Ectodermal cell (in vitro differentiated cells): ENCODE data around the gene GALNT18.

Source experiments
- H3K27ac ChIP-seq: 2 replicates; pipeline ENCODE4 v1.7.0; 2013; ENCODE audit warnings: mild to moderate bottlenecking, low read depth, low read length; ENCODE audit not compliant: insufficient read depth, poor library complexity, severe bottlenecking
- H3K27me3 ChIP-seq: 2 replicates; pipeline ENCODE4 v1.7.0; 2013; ENCODE audit warnings: mild to moderate bottlenecking, low read length; ENCODE audit not compliant: insufficient read depth, control insufficient read depth, poor library complexity, severe bottlenecking
- H3K36me3 ChIP-seq: one replicate; pipeline ENCODE4 v1.7.0; 2013; ENCODE audit warnings: low read length; ENCODE audit not compliant: control insufficient read depth, insufficient read depth
- H3K4me1 ChIP-seq: one replicate; pipeline ENCODE4 v1.7.0; 2013; ENCODE audit warnings: low read length; ENCODE audit not compliant: control insufficient read depth, insufficient read depth
- H3K4me3 ChIP-seq: 2 replicates; pipeline ENCODE4 v1.7.0; 2013; ENCODE audit warnings: low read depth, low read length, control low read depth; ENCODE audit not compliant: insufficient read depth
- H3K9me3 ChIP-seq: 2 replicates; pipeline ENCODE4 v1.7.0; 2013; ENCODE audit warnings: mild to moderate bottlenecking, low read length, moderate library complexity; ENCODE audit not compliant: control insufficient read depth
- WGBS, 2 experiments: methylation state at CpG; one replicate each; pipeline ENCODE4 v1.1.7; 2013; ENCODE audit warnings: missing lambda C conversion rate in 2 of 2; 5-methylcytosine and 5-hydroxymethylcytosine counted together

GALNT18 gene

DNA sequence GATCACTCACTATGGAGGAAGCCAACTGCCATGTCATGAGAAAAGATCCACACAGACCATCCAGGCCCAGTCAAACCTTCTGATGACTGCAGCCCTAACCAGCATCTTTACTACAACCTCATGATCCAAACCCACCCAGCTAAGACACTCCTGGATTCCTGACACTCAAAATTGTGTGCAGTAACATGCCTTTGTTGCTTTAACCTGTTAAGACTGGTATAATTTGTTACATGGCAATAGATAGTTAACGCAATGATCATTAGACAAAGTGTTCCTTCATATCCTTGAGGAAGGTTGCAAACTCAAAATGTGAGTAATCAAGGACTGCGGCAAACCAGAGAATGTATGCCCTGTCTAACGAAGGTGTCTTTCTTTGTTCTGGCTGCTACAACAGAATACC lies 221.7 kb downstream of the GALNT18 start:
- H3K27me3 ChIP-seq, result no peaks in the 10 kb centered on the region
- no peaks in the 10 kb centered on the region for H3K9me3 ChIP-seq
- no peak overlapping the region for H3K4me3 ChIP-seq
- peaks cover 20% of the 10 kb centered on the region for H3K4me1 ChIP-seq
- no peak overlapping the region for H3K27ac ChIP-seq
- H3K36me3 ChIP-seq, result no peaks in the 10 kb centered on the region
- WGBS, 2 experiments, result 93 to 96% methylated on average over 3 of the region's 3 CpGs

DNA sequence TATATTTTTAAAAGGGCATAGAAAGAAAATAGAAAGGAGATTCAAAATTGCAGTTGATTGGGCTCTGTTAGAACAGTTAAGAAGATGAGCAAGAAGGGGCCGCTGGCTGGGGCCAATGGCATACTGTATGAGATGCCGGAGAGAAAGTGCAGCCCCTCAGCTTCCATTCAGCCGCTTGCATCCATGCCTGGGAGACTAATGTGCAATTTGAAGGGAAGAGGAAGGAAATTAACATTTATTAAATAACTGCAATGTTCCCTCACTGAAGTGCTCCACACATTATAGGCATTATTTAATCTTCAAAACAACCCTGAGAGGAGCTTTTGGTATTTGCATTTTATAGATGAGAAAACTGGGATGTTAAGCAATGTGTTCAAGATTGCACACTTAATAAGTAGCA lies 224.0 kb downstream of the GALNT18 start:
- Histone ChIP-seq H3K27ac (no peak overlapping the region), H3K4me3 (no peak overlapping the region), H3K4me1 (peaks cover 13% of the 10 kb centered on the region), H3K9me3 (no peaks in the 10 kb centered on the region), H3K36me3 (no peaks in the 10 kb centered on the region), H3K27me3 (no peaks in the 10 kb centered on the region)
- WGBS, 2 experiments, result 92 to 95% methylated on average over 3 of the region's 3 CpGs

DNA sequence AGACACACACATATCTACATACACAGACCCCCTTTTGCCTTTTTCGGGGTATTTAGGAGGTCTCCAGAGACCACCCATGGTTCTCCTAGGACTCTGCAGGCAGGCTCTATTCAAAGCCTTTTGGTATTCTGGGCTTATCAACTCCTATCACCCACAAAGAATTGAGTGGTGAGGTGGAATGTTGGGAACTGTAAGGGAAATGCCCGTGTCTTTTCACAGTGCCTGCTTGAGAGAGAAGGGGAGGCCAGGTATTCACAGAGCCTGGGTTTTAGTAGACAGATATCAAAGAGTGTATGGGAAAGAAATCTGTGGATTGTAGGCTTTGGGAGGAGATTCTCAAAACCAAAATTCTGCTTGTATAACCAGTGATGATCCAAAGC lies 224.8 kb downstream of the GALNT18 start:
- Histone ChIP-seq H3K36me3 (no peaks in the 10 kb centered on the region), H3K9me3 (no peaks in the 10 kb centered on the region), H3K27ac (no peak overlapping the region), H3K4me1 (peaks cover 10% of the 10 kb centered on the region), H3K27me3 (no peaks in the 10 kb centered on the region), H3K4me3 (no peak overlapping the region)
- 77 to 88% methylated on average over 2 of the region's 2 CpGs for WGBS, 2 experiments

DNA sequence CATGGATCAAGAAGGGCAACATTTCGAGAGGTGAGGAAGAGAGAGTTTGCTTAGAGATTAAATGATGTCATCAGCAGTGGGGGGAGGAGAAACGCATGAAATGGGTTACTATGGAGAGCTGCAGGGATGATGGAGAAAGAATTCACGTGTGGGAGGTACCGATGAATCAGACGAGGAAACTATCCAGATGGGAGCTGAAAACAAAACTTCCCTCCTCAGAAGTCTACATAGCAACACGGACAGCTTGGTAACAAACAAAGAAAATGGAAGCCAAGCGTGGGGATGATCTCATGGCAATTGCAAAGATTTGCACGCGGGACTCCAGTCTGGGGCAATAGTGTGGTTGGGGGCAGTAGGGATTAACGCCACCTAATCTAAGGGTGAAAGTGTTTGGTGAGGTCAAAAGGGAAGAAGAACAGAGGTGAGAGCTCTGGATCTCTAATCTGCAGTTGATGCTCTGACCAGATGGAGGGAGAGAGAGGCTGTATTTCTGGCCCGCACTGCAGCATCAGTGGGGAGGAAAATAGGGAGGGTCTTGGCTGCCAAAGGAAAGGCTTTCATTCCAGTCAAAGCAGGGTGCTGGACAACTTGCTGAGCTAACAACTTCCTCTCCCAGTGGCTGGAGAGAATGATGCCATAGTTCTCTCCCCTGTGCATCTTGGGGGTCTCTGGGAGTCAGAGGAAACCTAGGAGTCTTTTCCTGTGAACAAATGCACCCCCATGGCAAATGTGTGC lies 225.3 kb downstream of the GALNT18 start:
- Histone ChIP-seq H3K4me1 (peaks cover 10% of the 10 kb centered on the region), H3K27me3 (no peaks in the 10 kb centered on the region), H3K27ac (peak overlapping the region; percentile 55), H3K36me3 (no peaks in the 10 kb centered on the region), H3K9me3 (no peaks in the 10 kb centered on the region), H3K4me3 (no peak overlapping the region)
- 77% methylated on average over 11 of the region's 11 CpGs for WGBS, 2 experiments

DNA sequence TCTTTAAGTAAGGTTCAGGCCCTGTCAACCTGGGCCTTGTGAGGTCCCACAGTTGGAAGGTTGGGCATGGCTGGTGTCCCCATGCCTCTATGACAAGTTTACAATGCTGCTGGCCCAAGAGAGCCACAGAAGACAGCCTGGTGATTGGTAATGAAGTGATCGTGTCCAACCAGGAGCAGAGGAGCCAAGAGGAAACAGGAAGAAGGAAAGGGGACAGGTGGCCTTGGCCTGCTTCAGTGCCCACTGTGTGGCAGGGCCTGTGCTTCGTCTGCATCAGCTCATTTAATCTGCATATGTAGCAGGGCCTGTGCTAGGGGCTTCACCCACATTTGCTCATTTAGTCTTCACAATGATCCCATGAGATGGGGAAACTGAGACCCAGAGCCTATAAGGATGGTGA lies 226.7 kb downstream of the GALNT18 start:
- Histone ChIP-seq H3K4me3 (no peak overlapping the region), H3K4me1 (peaks cover 10% of the 10 kb centered on the region), H3K36me3 (no peaks in the 10 kb centered on the region), H3K27me3 (no peaks in the 10 kb centered on the region), H3K9me3 (no peaks in the 10 kb centered on the region), H3K27ac (no peak overlapping the region)
- WGBS, 2 experiments, result 91% methylated on average over 2 of the region's 2 CpGs

DNA sequence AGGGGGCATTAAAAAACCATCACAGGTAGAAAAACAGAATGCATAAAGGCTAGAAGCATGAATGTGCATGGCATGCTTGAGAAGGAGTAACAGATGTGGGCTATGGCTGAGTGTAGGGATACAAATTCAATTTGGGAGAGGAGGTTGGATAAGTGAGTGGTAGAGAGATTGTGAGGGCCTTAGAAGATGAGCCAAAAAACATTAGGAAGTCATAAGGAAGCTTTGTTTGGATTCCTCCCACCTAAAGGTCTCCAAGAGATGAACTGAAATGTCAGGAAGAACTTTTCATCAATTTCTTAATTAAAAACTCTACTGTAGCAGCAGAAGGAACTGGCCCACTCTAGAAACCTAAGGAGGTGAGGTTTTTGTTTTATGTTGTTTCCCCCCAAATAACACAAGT lies 227.6 kb downstream of the GALNT18 start:
- Histone ChIP-seq H3K27me3 (no peaks in the 10 kb centered on the region), H3K36me3 (no peaks in the 10 kb centered on the region), H3K27ac (no peak overlapping the region), H3K4me1 (peaks cover 10% of the 10 kb centered on the region), H3K4me3 (no peak overlapping the region), H3K9me3 (no peaks in the 10 kb centered on the region)

DNA sequence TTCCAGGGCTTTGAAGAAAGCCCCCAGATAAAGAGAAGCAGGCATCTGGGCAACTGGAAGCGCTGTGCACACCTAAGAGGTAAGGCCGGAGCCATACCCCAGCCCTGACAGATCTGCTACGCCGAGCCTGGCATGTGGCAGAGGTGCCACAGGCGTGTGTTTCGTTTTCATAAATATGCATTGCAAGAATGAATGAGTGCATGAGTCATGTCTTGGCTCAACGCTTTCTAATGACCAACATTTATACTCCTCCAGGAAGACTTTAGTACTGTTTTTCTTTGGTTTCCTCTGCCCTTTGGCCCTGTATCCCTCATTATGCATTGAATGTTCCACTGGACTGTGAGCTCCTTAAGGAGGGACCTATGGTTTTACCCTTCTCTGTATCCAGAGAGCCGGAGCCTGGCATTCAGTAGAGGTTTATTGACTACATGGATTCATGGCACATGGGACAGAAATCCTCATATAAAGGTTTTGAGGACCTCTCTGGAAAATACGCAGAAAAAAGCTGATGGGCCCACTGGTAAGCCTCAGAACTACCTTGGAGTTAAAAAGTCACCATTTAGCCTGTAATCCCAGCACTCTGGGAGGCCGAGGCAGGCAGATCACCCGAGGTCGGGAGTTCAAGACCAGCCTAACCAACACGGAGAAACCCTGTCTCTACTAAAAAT lies 229.9 kb downstream of the GALNT18 start:
- no peaks in the 10 kb centered on the region for H3K36me3 ChIP-seq
- WGBS, 2 experiments, result 94 to 95% methylated on average over 13 of the region's 13 CpGs
- H3K4me1 ChIP-seq, result peaks cover 10% of the 10 kb centered on the region
- H3K4me3 ChIP-seq, result no peak overlapping the region
- H3K27ac ChIP-seq, result no peak overlapping the region
- H3K9me3 ChIP-seq, result no peaks in the 10 kb centered on the region
- no peaks in the 10 kb centered on the region for H3K27me3 ChIP-seq

DNA sequence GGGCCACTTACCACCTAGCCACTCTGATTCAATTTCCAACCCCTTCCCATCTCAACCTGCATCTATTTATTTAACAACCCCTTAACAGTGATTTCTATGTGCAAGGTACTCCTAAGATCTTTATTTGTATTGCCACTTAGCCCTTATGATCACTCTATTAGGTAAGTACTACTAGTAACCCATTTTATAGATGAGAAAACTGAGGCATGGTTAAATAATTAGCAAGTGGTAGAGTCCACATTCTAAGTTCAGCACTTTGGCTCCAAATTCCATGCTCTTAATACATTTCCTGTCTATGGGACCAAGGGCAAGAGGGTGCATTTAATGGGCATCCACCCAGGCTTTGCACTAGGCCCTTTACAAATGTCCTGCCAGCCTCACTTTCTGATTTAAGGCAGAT lies 230.6 kb downstream of the GALNT18 start:
- Histone ChIP-seq H3K27me3 (no peaks in the 10 kb centered on the region), H3K4me3 (no peak overlapping the region), H3K27ac (no peak overlapping the region), H3K4me1 (peaks cover 5% of the 10 kb centered on the region), H3K36me3 (no peaks in the 10 kb centered on the region), H3K9me3 (no peaks in the 10 kb centered on the region)

DNA sequence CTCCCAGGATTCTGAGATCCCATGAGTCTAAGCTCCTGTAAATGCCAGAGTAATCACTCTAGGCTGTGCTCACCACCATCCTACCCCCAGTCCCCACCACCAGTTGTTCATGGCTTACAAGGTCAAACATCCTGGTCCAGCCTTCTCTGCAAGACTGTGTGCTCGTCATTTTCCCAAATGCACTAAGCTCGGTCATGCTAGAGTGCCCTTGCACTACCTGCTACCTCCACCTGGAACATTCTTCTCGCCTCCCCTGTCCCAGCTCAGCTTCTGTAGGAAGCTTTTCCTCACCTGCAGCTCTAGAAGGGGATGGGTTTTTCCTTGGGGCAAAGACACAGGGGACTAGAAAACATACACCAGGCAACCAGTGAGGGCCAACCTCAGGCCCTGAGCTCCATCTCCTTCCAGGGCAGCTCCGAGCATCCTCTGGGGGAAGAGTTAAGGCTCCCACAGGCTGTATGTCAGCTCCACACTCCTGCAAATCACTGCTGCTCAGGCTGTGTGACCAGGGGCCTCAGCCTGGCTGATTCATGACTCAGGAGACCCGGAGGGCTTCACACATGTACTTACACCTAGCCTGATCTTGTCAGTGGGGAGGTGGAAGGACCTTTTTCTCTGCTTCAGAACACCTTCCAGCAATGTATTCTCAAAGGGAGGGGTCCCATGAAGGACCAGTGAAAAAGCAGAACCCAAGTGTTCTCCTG lies 231.6 kb downstream of the GALNT18 start:
- H3K4me3 ChIP-seq, result no peak overlapping the region
- no peaks in the 10 kb centered on the region for H3K36me3 ChIP-seq
- no peaks in the 10 kb centered on the region for H3K9me3 ChIP-seq
- 90 to 98% methylated on average over 5 of the region's 5 CpGs for WGBS, 2 experiments
- peaks cover 5% of the 10 kb centered on the region for H3K4me1 ChIP-seq
- H3K27ac ChIP-seq, result no peak overlapping the region
- no peaks in the 10 kb centered on the region for H3K27me3 ChIP-seq

DNA sequence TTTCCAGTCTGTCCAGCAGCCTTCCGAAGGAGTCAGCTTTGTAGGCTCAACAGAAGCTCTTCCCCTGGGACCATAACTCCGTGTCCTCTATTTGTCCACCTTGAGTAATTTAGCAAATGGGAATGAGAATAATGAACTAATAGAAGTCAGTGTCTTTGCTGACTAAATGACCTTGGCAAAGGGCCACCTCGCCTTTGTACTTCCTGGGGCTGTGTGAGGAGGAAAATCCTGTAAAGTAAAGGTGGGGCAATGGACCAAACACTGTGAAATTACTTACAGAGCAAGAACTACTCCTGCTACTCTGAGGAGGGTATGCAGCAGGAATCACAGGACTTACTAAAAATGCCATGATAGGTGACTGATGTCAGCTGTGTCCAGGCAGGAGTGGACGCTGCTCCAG lies 232.6 kb downstream of the GALNT18 start:
- Histone ChIP-seq H3K4me3 (no peak overlapping the region), H3K36me3 (no peaks in the 10 kb centered on the region), H3K27me3 (no peaks in the 10 kb centered on the region), H3K27ac (no peak overlapping the region), H3K9me3 (no peaks in the 10 kb centered on the region), H3K4me1 (peaks cover 5% of the 10 kb centered on the region)
- WGBS, 2 experiments, result 92 to 95% methylated on average over 4 of the region's 4 CpGs
